Stomach (tissue), 4 donors: Measurements from ENCODE around the gene OLIG2.

Experiments used
- CTCF ChIP-seq, 7 experiments: fragments of 450-650 bp in 4 of 7; fragments of 200-600 bp in 3 of 7; sonication (generic) in 3 of 7; IDR thresholded peaks; one replicate each; pipeline ENCODE4 v1.5.1; 2016 to 2019; ENCODE audit warnings: antibody characterized with exemption in 7 of 7, control low read depth in 2 of 7, mild to moderate bottlenecking in 1 of 7
- EP300 ChIP-seq: sonication (generic); formaldehyde crosslinking; IDR thresholded peaks from one replicate; pipeline ENCODE4 v1.6.1; 2017; ENCODE audit warnings: antibody characterized with exemption
- POLR2AphosphoS5 ChIP-seq, 3 donors: sonication (generic); formaldehyde crosslinking; IDR thresholded peaks; one replicate each; pipeline ENCODE4 v1.6.1; 2016; ENCODE audit warnings: antibody characterized with exemption in 3 of 3

GRCh38 chr21:33032434-33033047, 6.8 kb downstream of the OLIG2 start:
- TF ChIP-seq CTCF (IDR thresholded peaks at IDR 0.05) (no peak), POLR2AphosphoS5 (IDR thresholded peaks at IDR 0.05) (no peak), EP300 (no peak)
